Measurements from ENCODE around the gene RNF166.

Gene RNF166

DNA sequence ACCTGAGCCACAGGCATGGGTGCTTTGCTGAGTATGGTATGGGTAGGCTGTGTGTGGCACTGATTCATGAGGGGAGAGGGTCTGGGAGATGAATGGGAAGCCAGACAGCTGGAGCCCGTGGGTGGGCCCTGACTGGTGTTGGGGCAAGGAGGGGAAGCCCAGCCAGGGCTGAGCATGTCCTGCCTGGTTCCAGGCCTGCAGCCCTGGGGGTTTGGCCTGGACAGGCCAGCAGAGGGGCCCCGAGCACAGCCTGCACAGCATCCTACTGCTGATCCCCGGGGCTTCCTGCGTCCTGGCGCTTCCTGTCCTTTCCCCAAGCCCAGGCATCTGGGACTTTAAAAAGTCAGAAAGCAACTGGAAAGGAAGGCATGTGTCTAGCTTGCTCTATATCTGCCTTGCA, 38.7 kb downstream of the RNF166 start:
- DNase-seq: no peak

DNA sequence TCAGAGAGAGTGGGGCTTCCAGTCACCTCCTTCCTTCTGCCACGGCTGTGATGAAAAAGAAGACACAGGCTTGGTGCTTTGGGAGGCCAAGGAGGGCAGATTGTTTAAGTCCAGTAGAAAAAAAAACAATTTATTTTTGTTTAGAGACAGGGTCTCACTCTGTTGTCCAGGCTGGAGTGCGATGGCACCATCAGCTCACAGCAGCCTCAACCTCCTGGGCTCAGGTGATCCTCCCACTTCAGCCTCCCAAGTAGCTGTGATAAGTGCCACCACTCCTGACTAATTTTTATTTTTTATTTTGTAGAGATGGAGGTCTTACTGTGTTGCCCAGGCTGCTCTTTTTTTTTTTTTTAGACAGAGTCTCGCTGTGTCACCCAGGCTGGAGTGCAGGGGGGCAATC, 40.6 kb downstream of the RNF166 start:
- no peak for DNase-seq

DNA sequence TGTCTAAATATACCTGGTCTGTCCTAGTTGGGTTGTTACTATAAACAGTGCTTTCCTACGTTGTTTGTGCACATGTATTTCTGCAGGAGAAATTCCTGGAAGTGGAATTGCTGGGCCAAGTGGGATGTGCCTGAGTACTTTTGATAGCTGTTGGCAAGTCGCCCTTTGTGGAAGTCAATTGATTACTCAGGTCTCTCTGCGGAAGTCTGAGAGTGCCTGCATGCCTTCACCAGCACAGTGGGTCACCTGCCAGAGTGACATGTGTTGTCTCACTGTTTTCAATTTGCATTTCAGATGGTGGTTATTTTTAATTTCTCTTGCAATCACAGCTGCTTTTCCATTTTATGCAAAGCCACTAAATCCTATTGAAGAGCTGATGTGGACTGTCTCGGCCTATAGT, 41.1 kb downstream of the RNF166 start:
- peak; percentile 20 for DNase-seq

DNA sequence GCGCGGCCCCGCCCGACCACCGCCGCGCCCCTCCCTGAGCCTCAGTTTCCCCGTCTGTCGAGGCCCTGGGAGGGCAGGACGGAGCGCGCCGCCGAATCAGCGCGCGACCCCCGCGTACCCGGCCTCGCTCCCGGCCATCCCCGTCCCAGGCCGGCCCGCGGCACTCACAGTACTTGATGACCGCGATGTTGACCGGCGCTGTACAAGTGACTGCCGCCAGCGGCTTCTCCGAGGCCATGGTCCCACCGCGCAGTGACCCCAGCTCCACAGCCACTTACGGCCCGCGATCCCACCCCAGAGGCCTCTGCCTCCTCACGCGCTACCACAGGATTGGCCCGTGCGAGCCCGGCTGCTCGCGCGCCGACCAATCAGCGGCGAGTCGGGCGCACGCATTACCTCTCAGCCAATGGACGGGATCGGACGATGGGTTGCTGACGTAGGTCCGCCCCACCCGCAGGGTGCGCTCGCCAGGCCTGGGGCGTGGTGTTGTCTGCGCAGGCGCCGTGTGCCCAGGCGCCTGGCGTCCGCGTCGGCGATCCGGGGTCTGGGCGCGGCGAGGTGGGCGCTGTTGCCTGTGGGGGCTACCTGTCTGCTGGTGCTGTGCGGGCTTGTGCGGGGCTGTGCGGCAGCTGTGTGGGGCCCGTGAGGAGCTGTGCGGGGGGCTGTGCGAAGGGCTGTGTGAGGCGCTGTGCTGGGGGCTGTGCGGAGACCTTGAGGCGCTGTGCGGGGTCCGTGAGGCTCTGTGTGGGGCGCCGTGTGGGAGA, 43.2 kb downstream of the RNF166 start, which contains the start of gene MVD:
TSS of gene MVD (minus strand) at position 249 of the 764 bp plus-strand sequence. CDS start at position 238, 11 bp downstream.
- DNase-seq: peak; percentile 97

DNA sequence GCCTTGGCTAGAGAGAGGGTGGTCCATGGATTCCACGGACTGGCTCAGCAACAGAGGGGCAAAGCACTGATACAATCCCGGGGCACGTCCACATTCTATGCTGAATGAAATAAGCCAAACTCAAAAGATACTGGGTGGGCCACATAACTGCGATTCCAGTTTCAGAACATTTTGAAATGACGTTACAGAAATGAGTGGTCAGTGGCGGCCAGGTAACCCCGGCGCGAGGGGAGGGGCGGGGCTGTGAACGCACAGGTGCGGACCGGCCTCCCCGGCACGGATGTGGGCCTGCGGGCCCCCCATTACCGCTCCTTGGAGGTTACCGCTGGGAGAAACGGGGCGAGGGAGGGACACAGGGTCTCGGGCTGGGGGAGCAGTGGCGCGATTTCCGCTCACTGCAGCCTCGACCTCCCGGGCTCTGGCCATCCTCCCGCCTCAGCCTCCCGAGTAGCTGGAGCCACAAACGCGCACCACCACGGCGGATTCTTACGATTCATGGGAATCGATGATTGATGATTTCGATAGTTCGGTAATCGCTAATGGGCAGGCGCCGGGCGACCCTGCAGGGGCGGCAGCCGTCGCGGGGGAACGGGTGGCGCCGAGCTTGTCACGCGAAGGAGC, 43.9 kb downstream of the RNF166 start:
- DNase-seq: peak; percentile 14

DNA sequence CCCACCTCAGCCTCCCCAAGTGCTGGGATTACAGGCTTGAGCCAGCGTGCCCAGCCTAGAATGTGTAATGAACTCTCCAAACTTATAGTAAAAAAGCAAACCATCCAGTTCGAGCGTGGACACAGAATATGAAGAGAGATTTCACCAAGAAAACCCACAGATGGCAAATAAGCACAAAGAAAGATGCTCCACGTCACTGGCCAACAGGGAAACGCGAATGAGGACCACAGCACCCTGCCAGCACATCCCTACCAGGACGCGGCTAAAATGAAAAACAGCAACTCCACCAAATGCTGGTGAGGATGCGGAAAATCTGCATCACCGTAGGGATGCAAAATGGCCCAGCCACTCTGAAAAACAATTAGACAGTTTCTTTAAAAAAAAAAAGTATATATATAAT, 44.7 kb downstream of the RNF166 start:
- no peak for DNase-seq

DNA sequence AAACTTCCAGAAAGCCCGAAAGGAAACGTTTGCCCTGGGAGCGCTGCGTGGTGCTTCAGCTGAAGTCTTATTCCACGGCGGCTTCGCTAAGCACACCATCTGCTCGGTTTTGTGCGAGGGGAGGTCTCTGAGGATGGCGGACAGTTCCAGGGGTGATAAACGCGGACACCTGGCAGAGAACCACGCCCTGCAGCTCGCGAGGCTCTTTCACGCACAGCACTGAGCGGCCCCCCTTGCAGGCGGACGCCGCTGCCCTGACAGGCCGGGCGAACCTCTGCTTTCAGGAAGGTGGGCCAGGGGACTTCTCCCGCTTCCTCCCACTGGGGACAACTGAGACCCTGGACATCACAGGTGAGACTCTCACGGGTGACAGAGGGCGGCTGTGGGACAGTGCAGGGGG, 47.0 kb downstream of the RNF166 start:
- no peak for DNase-seq

DNA sequence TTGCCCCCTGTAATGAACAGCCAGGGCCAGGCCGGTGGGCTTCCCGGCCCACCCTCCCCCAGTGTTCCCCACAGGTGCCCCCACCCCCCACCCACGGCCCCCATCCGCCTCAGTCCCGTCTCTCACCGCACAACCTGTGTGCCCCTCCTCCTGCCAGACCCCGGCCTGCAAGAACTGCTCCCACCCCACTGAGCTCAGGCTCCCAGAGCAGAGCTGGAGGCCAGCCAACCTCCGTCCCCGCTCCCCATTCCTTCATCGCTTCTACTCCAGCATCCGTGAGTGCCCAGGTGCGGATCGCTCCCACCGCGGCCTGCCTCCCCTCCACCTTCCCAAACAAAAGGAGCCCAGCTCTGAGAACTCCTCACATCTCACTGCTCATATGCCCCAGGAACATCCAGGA, 47.5 kb downstream of the RNF166 start:
- no peak for DNase-seq

DNA sequence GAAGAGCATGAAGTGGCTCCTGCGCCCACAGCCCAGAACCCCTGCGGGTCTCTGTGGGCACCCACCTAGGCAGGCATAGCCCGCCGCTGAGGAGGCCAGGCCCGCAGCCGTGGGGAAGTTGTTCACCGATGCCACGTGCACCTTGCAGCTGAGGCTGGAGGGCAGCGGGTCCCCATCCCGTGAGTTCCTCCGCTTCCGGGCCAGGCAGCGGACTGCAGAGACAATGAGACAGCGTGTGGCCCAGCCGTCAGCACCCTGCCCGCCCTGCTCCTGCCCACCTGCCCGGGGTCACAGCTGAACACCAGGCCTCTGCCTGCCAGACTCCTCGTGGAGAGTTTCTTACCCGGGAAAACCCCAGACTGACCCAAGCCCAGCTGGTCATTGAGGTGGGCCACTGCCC, 48.8 kb downstream of the RNF166 start:
- no peak for DNase-seq

DNA sequence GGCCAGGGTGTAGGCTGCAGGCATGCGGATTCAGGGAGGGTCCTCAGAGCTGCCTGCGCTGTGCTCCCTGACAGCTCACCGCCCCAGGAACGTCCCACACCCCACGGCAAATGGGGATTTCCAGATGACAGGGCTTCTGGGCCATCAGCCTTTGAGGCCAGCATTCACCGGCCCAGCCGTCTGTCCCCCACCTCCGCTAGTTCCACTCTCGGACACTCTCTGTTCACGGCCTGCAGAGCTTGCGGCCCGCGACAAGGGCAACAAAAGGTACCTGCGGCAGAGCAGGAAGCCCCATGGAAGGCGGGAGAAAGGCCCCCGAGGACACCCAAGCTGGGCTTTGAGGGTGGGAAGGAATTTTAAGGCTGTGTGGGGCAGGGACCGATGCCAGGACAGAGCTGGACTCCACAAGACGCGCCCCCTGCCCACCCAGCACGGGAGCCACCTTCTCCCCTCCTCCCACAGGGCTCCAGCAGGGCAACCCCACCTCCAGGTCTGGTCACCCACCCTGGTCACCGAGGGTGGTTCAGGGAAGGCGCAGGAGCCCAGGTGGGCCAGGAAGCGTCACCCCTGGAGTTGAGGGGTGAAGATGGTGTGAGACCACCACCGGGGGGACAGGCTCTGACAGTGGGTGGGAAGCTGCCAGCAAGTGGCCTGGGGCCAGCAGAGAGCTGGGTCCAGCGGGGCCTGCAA, 49.8 kb downstream of the RNF166 start:
- no peak for DNase-seq

DNA sequence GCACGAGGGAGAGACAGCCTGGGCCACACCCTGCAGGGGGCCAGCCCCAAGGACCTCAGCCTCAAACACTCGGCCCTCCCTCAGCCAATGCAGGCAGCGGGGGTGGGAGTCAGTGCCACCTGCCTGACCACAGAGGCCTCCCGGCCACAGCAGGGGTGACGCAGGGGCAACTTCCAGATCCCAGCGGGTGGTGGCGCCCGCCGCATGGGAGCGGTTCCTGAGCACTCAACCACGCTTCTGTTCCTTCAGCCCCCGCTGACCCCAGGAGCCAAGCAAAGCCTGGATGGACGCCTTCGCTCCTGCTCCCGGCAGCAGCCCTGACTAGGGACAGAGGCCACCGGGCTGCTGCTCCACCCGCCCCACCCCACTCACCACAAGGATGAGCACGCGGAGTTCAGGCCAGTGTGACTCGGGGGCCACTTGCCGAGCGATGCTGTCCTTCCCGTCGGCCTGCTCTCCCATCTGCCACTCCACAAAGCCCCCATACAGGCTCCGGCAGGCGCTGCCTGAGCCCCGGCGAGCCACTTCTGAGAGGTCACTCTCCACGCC, 50.4 kb downstream of the RNF166 start:
- DNase-seq: no peak

DNA sequence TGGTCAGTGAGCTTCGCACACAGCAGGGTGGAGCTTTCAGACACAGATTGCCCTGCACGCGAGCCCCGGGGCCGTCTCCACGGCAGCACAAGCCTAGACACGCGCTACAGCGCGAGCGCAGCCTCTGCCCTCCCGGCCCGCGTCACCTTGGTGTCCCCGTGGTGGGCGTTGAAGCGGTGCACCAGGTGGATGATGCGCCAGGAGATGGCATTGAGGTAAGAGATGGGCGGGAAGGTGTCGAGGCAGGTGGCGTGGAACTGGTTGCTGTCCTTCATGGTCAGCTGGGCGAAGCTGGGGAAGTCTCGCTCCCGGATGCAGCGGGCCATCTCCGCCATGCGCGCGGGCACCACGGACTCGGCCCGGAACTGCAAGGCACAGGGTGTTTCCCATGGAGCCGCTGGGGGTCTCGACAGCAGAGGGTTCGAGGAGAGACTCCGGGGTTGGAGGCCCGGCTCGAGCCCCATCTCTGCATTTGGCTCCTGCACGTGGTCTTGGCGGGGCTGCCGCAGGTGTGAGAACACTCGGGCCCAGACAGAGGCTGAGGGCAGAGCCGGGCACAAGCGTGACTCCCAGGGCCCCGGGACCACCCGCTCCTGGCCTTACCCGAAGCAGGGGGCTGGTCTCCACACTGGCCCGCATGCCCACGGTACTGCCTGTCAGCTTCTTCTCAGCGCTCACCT, 51.0 kb downstream of the RNF166 start:
- DNase-seq: no peak

DNA sequence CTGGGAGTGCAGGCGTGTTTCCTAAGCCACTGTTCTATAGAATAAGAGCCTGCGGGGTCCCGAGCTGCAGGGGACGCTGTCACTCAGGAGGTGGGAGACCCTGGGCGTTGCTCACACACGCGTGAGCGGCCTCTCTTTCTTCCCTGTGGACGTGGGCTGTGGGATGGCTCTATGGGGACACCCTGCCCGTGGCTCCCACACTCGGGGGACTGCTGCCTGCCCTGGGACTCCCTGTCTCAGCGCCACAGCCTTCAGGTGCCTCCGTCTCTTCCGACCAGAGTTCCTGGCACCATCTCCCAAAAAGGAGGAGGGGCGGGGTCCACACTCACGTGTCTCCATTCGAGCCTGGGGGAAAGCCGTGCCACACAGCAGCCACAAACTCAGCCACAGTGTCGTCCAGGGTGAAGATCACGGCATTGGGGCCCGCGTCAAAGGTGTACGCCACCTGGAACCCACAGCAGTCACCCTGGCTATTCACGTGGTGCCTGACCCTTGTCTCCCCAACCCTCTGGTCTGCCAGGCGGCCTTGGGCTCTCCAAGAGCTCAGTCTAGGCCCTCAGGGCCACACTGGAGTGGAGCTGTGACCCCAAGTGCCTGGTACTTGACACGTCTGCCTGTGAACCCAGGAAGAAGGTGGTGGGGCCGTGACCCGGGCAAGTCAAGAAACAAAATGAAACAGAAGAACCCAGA, 51.7 kb downstream of the RNF166 start:
- no peak for DNase-seq

DNA sequence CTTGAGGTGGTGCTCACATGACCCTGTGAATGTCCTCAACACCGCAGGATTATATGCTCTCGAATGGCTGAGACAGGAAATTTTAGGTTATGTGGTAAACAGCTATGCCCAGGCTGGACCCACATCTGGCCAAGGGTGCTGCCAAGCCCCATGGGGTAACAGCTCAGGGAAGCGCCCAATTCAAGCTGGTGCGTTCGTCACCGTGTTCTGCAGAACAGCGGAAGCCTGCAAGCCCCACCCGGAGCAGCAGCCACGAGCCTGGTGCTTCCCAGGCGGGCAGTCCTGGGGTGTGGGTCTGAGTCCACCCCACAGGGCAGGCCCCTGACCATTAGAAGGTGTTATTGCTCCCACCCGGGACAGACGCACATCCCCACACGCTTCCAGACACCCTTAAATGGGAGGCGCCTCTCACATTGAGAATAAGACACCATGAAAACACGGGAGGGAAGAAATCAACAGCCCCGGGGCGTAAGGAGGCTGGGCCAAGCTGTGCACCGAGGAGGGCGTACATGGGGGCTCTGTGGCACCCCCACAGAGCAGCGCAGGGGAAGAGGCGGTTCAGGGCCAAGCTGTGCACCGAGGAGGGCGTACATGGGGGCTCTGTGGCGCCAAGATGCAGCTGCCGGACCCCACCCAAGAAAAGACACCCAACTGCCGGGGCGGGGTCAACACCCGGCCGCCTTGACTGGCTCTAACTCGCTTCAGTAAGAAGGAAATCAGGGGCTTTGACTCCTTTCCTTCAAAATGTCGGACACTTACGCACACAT, 52.4 kb downstream of the RNF166 start:
- no peak for DNase-seq

DNA sequence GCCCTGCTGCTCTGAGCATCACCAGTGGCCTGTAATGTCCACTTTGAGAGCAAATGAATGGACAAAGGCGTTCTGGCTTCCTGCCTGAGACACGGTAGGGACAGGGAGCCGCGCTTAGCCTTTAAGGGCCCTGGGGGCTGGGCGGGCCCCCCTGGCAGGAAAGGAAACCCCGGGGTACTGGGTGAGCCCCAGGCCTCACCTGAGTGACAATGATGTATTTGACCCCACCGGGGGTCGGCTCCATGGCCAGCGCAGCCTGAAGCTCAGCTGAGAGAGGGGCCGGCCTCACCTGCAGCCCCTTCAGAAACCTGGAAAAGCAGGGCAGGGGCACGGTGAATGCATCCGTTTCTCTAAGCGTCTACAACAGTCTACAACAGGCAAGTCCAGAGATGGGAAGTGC, 53.1 kb downstream of the RNF166 start:
- no peak for DNase-seq

DNA sequence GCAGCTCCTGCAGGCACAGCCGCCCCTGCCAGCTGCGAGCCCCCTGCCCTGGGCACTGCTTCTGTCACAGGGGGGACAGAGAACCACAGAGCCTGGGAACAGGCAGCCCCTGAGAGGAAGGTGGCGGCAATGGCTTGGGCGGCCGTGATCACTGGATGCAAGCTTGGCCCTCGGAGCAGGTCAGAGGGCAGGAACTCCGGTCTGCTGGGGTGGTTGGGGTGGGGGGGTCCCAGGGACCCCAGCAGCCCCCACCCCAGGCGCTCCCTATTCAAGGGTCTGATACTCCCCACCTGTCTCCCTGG, 53.5 kb downstream of the RNF166 start:
- DNase-seq: no peak

DNA sequence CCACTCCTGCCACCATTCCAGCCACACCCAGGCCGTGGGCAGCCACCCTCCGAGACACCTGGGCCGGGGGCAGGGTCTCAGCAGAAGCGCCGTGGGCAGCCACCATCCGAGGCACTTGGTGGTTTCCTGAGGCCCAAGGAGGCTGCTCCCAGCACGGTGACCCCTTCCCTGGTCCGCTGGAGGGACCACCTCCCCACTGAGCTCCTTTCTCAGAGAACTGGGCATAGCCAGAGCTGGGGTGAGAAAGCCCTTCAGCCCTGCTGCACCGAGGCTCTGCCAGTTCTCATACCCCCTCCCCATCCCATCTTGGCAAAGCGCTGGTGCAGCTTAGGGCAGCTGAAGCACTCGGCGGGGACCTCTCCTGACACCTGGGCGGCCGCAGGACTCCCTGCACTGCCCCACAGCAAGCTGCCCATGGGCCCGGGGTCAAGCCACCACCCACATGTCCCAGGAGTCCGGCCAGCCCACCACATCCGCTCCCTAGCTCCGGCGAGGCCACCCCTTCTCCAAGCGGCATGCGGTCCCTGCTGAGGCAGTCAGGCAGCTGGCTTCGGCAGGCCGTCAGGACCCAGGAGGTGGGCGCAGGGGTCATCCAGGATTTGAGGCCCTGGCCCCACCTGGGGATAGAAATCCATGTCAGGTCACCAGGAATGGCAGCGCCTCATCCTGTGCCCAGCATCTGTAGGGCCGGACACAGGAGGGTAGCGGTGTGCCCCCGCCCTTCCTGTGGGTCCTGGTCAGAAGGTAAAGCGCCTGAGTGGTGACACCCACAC, 54.0 kb downstream of the RNF166 start:
- no peak for DNase-seq

DNA sequence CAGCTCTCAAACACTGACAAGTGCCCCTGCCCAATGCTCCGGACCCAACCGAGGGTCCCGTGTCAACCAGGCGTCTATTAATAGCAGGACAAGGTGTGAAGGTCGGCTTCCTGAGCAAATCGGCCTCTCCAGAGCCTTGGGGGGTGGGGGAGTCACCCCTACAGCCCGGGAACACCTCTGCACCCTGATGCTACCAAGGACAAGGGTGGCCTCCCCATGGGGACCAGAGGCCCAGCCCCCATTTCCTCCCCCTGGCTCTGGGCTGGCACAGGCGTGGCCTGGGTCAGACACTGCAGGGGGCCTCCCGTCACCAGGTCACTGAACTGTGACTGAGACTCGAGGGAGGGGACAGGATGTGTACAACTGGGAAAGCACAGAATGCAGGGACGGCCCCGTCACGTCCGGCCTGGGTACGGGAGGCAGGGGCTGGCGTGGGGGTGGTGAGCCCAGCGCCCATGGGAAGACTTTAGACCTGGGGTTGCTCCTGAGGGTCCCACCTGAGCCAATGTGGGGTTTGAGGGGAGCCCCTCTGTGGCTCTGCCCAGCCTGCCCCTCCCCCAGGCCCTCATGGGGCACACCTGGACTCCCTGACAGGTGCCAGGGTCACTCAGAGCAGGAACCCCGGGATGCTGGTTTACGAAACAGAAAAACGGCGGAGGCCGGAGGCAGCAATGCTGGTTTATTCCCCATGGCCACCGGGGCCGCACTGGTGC, 54.8 kb downstream of the RNF166 start:
- DNase-seq: no peak

DNA sequence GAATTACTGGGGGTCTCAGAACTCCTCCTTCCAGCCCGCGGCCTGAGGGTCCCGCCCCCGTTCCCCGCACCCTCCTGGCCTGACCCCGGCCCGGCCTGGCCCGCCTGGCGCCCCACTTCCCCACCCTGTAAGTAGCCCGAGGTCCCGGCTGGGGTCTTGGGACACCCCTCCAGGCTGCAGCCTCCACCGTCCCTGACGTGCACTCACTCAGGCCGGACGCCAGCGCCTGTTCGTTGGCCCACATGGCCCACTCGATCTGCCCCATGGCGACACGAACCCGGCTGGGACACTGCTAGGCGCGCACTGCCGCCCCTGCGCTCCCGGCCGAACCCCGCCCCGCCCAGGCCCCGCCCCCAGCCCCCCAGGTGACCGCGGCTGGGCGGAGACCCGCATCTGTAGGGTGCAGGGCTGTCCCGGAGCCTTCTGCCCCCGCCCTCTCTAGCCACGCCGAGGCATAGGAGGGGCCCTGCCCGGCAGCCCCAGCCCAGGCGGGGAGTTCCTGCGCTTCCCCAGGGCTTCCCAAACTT, 55.4 kb downstream of the RNF166 start, which contains the start of gene CYBA:
TSS of gene CYBA (minus strand) at position 305 of the 527 bp plus-strand sequence. CDS start at position 265, 40 bp downstream.
- DNase-seq: peak; percentile 70

Measured in hematopoietic multipotent progenitor cell treated with erythropoietin and hydrocortisone succinate and interleukin-3 and kit ligand, for 8 days (in vitro differentiated cells).